Heart left ventricle (tissue), 16 donors: Measurements from ENCODE around the gene NACC2. TPM values are rescaled to one million over a fixed set of nuclear protein-coding genes. Genes with fewer than 3 reads are reported as not detected.

Experiments used
- ATAC-seq, 4 donors: fragments of 200-7000 bp; cut with Tn5 transposase; one replicate each; pipeline ENCODE4 v1.9.1; 2020 to 2022; ENCODE audit warnings: moderate library complexity in 4 of 4, mild to moderate bottlenecking in 3 of 4, moderate number of reproducible peaks in 1 of 4
- DNase-seq, 5 donors: peaks; one replicate each; pipeline ENCODE4 v3.0.0-alpha.2; 2020
- H3K27ac ChIP-seq, 12 donors: fragments of 200-600 bp; sonication (generic) in 4 of 12; one replicate each; pipeline versions ENCODE4 v1.5.0 to v1.8.0; 2016 to 2022; ENCODE audit warnings: mild to moderate bottlenecking in 2 of 12
- H3K27me3 ChIP-seq, 9 donors: fragments of 200-600 bp; sonication (generic) in 2 of 9; one replicate each; pipeline versions ENCODE4 v1.5.1 to v1.8.0; 2016 to 2022; ENCODE audit warnings: mild to moderate bottlenecking in 3 of 9
- H3K36me3 ChIP-seq, 9 donors: fragments of 200-600 bp; sonication (generic) in 2 of 9; one replicate each; pipeline versions ENCODE4 v1.5.0 to v1.8.0; 2018 to 2022; ENCODE audit warnings: mild to moderate bottlenecking in 2 of 9
- H3K4me1 ChIP-seq, 12 donors: fragments of 200-600 bp; sonication (generic) in 4 of 12; one replicate each; pipeline versions ENCODE4 v1.5.0 to v1.8.0; 2016 to 2022; ENCODE audit warnings: mild to moderate bottlenecking in 3 of 12
- H3K4me3 ChIP-seq, 12 donors: fragments of 200-600 bp; sonication (generic) in 4 of 12; one replicate each; pipeline versions ENCODE4 v1.5.0 to v1.8.0; 2017 to 2022; ENCODE audit warnings: mild to moderate bottlenecking in 9 of 12, moderate library complexity in 4 of 12
- H3K9me3 ChIP-seq, 12 donors: fragments of 200-600 bp; sonication (generic) in 4 of 12; one replicate each; pipeline versions ENCODE4 v1.5.0 to v1.8.0; 2016 to 2022; ENCODE audit warnings: mild to moderate bottlenecking in 1 of 12
- CTCF ChIP-seq, 12 donors: fragments of 200-600 bp; sonication (generic) in 4 of 12; IDR thresholded peaks; one replicate each; pipeline versions ENCODE4 v1.5.0 to v1.8.0; 2018 to 2022; ENCODE audit warnings: antibody characterized with exemption in 12 of 12, mild to moderate bottlenecking in 5 of 12
- POLR2A ChIP-seq, 2 donors: fragments of 450-650 bp; IDR thresholded peaks; one replicate each; pipeline ENCODE4 v1.6.1; 2017; ENCODE audit warnings: antibody characterized with exemption in 2 of 2, mild to moderate bottlenecking in 2 of 2, moderate library complexity in 2 of 2
- WGBS, 4 donors: extraction: QIAGEN DNeasy Blood & Tissue Kit in 2 of 4; methylation state at CpG; one replicate each; pipeline versions ENCODE4 v1.1.5 to v1.1.7; 2013 to 2018; 5-methylcytosine and 5-hydroxymethylcytosine counted together
- intact Hi-C, 10 donors: fragments of 100-400 bp; cut with DNase I; formaldehyde crosslinking; loops; one replicate each; pipeline versions ENCODE4 v1.11.1 to v1.14.2; 2022
- polyA plus RNA-seq, 2 donors: library from polyadenylated mRNA; stranded (reverse); fragments of 200-250 nt; gene quantifications; one replicate each; pipeline ENCODE4 v1.2.3, GENCODE V29; 2013
- total RNA-seq, 9 donors: library from RNA; depleted of rRNA in 2 of 9; stranded (reverse); fragments of >200 nt in 2 of 9; fragmentation: NEBNext Ultra II Directional in 3 of 9; extraction: Animal tissue kit (Norgen Biotek cat#: 25700) in 3 of 9; gene quantifications; one replicate each; pipeline versions ENCODE4 v1.1.0 to v1.2.4, GENCODE V29; 2016 to 2023
- donor health status: ischemic (EF 13 %, LVEDD 7.1; RV severe dilation, severe dysfunction).
- donor health status: healthy with polysubstance abuse.
- donor health status: DM: no; HTN: yes; CAD: no.
- donor health status: DM: no; HTN: no; CAD: no.
- donor health status: ischemic (EF 25% LVEDD 6.9; RV normal size, moderate dysfunction).
- donor health status: ischemic (EF 25% LVEDD 5.7; RV mildly dilated, moderate dysfunction).
- donor health status: healthy.
- donor health status: DM: yes; HTN: yes; CAD: no.
- donor health status: ischemic (EF 35%, LVEDD 5.7; RV mildly dilated, moderate dysfunction).
- donor health status: nonischemic (EF 11% LVEDD 7.7; RV severe dilation, severe dysfunction).
- donor health status: DM: yes; HTN: yes; CAD: no.
- donor health status: PGD.
- donor health status: ischemic (EF 29% LVEDD 5.4; RV normal size, mild dysfunction).
- donor health status: nonischemic (EF 23%, LVEDD 6.1; RV moderate dilation, normal function).

NACC2 gene
- total and polyA plus RNA-seq, 11 donors, result 17.9 to 66.5 (median 47.4) TPM

DNA sequence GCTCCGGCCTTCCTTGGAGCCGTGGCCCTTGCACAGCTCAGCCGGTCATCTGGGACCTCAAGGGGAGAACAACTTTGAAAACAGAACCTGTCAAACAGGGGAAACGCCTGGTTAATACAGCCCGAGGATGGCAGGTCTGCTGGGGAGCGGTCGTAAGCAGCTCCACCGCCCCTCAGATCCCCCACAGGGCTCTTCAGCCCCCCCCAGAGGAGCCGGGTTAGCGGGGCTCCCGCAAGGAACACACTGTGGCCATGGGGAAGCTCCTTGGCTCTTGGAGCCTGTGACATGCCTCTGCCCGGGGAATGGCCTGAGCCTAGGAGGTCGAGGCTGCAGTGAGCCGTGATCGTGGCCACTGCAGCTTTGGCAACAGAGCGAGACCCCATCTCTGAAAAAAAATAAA lies 16.8 kb upstream of the NACC2 start:
- H3K27me3 ChIP-seq, result no peaks in the 10 kb centered on the region
- intact Hi-C loops, result no loop called here
- no peak for ATAC-seq
- H3K9me3 ChIP-seq, result no peaks in the 10 kb centered on the region
- no peak overlapping the region for H3K4me3 ChIP-seq
- peaks cover 0 to 27% (median 19%) of the 10 kb centered on the region in 9 donors for H3K36me3 ChIP-seq
- H3K4me1 ChIP-seq, result peaks cover 4 to 45% (median 38%) of the 10 kb centered on the region in 12 donors
- no peak for TF ChIP-seq POLR2A (IDR thresholded peaks at IDR 0.05)
- WGBS, 4 donors, result 71 to 86% (median 77%) methylated on average over 7 to 16 of the region's 16 CpGs
- H3K27ac ChIP-seq, result peak overlapping the region in 1 of 12 donors; percentile 17
- no peak for DNase-seq

DNA sequence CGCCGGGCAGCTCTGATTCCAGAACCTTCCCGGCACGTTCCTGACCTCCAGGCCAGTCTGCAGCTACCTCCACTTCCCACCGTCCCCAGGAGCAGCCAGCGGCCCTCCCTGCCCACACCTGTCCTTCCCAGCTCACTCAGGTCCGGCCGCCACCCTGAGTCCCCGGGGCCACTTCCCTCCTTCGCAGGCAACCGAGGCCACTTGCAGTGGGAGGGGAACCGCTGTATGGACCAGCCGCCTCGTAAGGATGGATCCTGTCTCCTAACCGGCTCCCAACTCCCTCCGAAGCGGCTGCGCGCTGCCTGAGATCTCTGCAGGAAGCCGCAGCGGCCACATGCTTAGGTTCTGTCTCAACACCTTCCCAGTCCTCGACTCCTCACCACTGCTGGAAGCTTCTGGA lies 16.1 kb upstream of the NACC2 start:
- Histone ChIP-seq H3K27me3 (no peaks in the 10 kb centered on the region), H3K4me3 (no peak overlapping the region), H3K27ac (no peak overlapping the region), H3K4me1 (peaks cover 7 to 51% (median 45%) of the 10 kb centered on the region in 12 donors), H3K36me3 (peaks cover 0 to 21% (median 15%) of the 10 kb centered on the region in 9 donors), H3K9me3 (no peaks in the 10 kb centered on the region)
- TF ChIP-seq CTCF (IDR thresholded peaks at IDR 0.05) (no peak), POLR2A (IDR thresholded peaks at IDR 0.05) (no peak)
- WGBS, 4 donors, result 87 to 95% (median 91%) methylated on average over 18 to 22 of the region's 22 CpGs
- no peak for DNase-seq
- ATAC-seq, result no peak
- intact Hi-C loops, result no loop called here

DNA sequence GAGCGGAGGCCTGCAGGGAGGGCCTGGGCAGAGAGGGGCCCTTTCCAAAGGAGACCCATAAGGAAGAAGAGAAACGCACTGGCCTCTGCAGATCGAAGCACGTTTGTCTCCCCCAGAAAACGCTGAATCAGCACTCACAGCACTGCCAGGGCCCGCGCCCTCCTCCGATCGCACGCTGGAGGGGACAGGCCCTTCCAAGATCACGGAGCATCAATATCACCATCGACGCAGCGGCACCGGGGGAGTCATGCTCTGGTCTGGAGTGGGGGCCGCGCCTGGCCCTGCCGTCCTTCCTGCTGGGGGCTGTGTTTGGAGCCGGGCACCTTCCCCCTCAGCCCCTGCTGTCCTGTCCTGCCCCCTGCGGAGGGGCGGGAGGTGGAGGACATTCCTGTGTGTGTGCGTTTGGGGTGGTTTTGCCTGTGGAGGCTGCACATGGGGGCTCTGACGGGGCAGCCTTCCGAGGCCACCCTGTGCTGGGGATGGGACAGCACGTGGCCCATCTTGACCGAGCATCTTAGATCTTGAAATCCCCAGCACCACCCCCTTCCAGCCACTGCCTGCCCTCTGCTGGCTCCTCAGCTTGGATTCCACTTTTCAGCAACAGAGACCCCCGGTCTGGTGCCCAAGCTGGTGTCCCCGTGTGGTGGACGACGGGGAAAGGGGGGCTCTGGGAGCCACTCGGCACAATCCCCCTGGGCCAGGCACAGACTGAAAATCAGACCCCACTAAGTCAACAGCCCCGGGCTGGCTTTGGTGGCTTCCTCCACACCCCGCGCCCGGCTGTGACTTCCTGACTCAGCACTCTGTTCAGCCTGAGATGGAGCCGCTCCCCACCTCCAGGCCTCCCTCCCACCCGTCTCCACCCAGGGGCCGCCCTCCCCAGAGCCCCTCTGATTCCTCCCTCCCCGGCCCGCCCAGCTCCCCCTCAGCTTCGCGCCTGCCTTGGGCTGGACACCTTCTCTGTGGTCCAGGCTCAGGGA lies 15.3 kb upstream of the NACC2 start:
- 19 to 28% (median 24%) methylated on average over 31 to 42 of the region's 42 CpGs for WGBS, 4 donors
- Histone ChIP-seq H3K9me3 (no peaks in the 10 kb centered on the region), H3K27ac (peak overlapping the region in 10 of 12 donors; percentile 28 to 92 (median 80)), H3K27me3 (no peaks in the 10 kb centered on the region), H3K4me1 (peaks cover 15 to 60% (median 53%) of the 10 kb centered on the region in 12 donors), H3K4me3 (peak overlapping the region in 10 of 12 donors; percentile 9 to 59 (median 44)), H3K36me3 (peaks cover 0 to 12% (median 7%) of the 10 kb centered on the region in 9 donors)
- TF ChIP-seq CTCF (IDR thresholded peaks at IDR 0.05) (peak in 2 of 12 donors; percentile 10 to 33), POLR2A (IDR thresholded peaks at IDR 0.05) (no peak)
- DNase-seq (no peak), ATAC-seq (no peak)
- intact Hi-C loops, result no loop called here

DNA sequence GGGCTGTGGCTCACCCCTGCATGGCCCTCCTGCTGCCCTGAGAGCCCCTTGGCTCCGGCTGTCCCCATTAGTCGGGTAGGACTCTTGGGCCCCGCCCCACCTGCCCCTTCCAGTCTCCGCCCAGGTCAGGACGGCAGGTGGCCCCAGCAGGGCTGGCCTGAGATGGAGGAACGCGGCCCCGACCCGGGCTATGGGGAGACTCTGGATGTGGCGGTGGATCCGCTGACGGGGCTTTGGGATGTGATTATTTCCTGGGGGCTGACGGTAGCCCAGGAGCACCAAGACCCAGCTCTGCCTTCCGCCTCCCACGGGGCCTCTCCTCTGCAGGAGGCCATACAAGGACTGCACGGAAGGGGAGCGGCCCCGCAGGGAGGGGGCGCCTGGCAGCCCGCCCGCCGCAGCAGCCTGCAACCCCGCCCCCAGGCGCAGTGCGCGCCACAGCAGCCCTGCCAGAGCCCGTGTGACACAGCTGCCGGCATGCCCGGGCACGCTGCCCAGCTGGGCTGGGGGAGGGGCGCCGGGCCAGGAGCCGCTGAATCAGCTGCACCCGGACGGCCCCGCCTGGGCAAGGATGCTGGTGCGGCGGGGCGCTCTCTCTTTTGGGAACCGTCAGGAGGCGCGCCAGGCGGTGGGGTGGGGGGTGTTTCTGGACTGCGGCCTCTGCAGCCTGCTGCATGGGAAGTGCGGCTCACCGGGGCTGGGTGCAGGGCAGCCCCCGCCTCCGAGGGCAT lies 14.4 kb upstream of the NACC2 start:
- Histone ChIP-seq H3K27ac (peak overlapping the region in 11 of 12 donors; percentile 73 to 92 (median 81)), H3K36me3 (peaks cover 0 to 4% (median 0%) of the 10 kb centered on the region in 9 donors), H3K4me3 (peak overlapping the region in 11 of 12 donors; percentile 9 to 59 (median 41)), H3K4me1 (peaks cover 20 to 68% (median 62%) of the 10 kb centered on the region in 12 donors), H3K9me3 (no peaks in the 10 kb centered on the region), H3K27me3 (no peaks in the 10 kb centered on the region)
- TF ChIP-seq CTCF (IDR thresholded peaks at IDR 0.05), result peak in 3 of 12 donors; percentile 6 to 17 (median 10)
- TF ChIP-seq POLR2A (IDR thresholded peaks at IDR 0.05), result peak in 1 of 2 donors; percentile 38
- ATAC-seq (peak; percentile 88 to 95 (median 90)), DNase-seq (peak; percentile 91 to 97 (median 95))
- WGBS, 4 donors, result 0 to 1% (median 1%) methylated on average over 4 to 48 of the region's 48 CpGs
- intact Hi-C loops, result loop anchor here in 1 of 10 donors (5.0 kb wide), 1 partner anchor 97 kb away; no protein-coding TSS in a partner anchor
